HEK293T (cell line): ENCODE results near the gene EPHA7.

Source experiments
- CTCF ChIA-PET: fragments of 350-600 bp; formaldehyde crosslinking; extraction: SDS; loops from one replicate; lab custom pipeline; 2021; ENCODE audit warnings: antibody characterized with exemption, inconsistent platforms; lab: Yijun Ruan, JAX
- POLR2A ChIA-PET: fragments of 350-600 bp; formaldehyde crosslinking; extraction: SDS; loops from one replicate; lab custom pipeline; 2020; ENCODE audit warnings: antibody characterized with exemption, inconsistent platforms; lab: Yijun Ruan, JAX
- DNase-seq: peaks from one replicate; pipeline ENCODE4 v3.0.0; 2012; ENCODE audit warnings: mixed read lengths; ENCODE audit errors: extremely low spot score
- ARNT ChIP-seq: fragments of 450-650 bp; IDR thresholded peaks from 2 replicates; pipeline ENCODE4 v1.6.1; 2017; ENCODE audit warnings: mild to moderate bottlenecking
- BHLHE40 ChIP-seq: fragments of 450-650 bp; IDR thresholded peaks from 2 replicates; pipeline ENCODE4 v1.6.1; 2016; ENCODE audit warnings: mild to moderate bottlenecking, moderate library complexity, borderline replicate concordance
- CTBP1 ChIP-seq: fragments of 450-650 bp; IDR thresholded peaks from 2 replicates; pipeline ENCODE4 v1.6.1; 2016; ENCODE audit warnings: borderline replicate concordance
- ELF4 ChIP-seq: fragments of 450-650 bp; IDR thresholded peaks from 2 replicates; pipeline ENCODE4 v1.6.1; 2017; ENCODE audit warnings: antibody characterized with exemption
- FOXA1 ChIP-seq: fragments of 450-650 bp; IDR thresholded peaks from 2 replicates; pipeline ENCODE4 v1.6.1; 2016; ENCODE audit warnings: mild to moderate bottlenecking
- FOXK2 ChIP-seq: fragments of 450-650 bp; IDR thresholded peaks from 2 replicates; pipeline ENCODE4 v1.6.1; 2016; ENCODE audit warnings: mild to moderate bottlenecking
- FOXM1 ChIP-seq: fragments of 450-650 bp; IDR thresholded peaks from 2 replicates; pipeline ENCODE4 v1.6.1; 2017; ENCODE audit warnings: mild to moderate bottlenecking, borderline replicate concordance
- HDGF ChIP-seq: fragments of 450-650 bp; IDR thresholded peaks from 2 replicates; pipeline ENCODE4 v1.6.1; 2017; ENCODE audit warnings: antibody characterized with exemption, borderline replicate concordance
- L3MBTL2 ChIP-seq: fragments of 450-650 bp; conservative IDR thresholded peaks from 2 replicates; pipeline ENCODE4 v1.6.1; 2016; ENCODE audit warnings: mild to moderate bottlenecking
- LEF1 ChIP-seq: fragments of 450-650 bp; IDR thresholded peaks from 2 replicates; pipeline ENCODE4 v1.6.1; 2017; ENCODE audit warnings: mild to moderate bottlenecking, borderline replicate concordance
- NFRKB ChIP-seq: fragments of 450-650 bp; IDR thresholded peaks from 2 replicates; pipeline ENCODE4 v1.6.1; 2016; ENCODE audit warnings: mild to moderate bottlenecking, moderate library complexity
- SP1 ChIP-seq: fragments of 450-650 bp; IDR thresholded peaks from 2 replicates; pipeline ENCODE4 v1.6.1; 2017
- SUZ12 ChIP-seq: fragments of 450-650 bp; IDR thresholded peaks from 2 replicates; pipeline ENCODE4 v1.6.1; 2016; ENCODE audit warnings: mild to moderate bottlenecking
- TARDBP ChIP-seq: fragments of 450-650 bp; IDR thresholded peaks from 2 replicates; pipeline ENCODE4 v1.6.1; 2016
- ZNF384 ChIP-seq: fragments of 450-650 bp; IDR thresholded peaks from 2 replicates; pipeline ENCODE4 v1.6.1; 2016
- TF ChIP-seq, protein P1 (sequence below): fragments of 450-650 bp; IDR thresholded peaks from 2 replicates; pipeline ENCODE4 v1.6.1; 2016

Gene EPHA7

DNA sequence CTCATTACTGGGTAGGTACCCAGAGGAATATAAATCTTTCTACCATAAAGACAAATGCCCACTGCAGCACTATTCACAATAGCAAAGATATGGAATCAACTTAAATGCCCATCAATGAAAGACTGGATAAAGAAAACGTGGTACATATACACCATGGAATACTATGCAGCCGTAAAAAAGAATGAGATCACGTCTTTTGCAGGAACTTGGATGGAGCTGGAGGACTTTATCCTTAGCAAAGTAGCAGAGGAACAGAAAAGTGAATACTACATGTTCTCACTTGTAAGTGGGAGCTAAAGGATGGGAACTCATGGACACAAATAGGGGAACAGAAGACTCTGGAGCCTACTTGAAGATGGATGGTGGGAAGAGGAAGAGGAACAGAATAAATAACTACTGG lies 119.7 kb downstream of the EPHA7 start:
- no peak for DNase-seq
- ChIA-PET POLR2A (no interaction called here), CTCF (no interaction called here)

GRCh38 chr6:93295631-93296030 lies 123.7 kb downstream of the EPHA7 start:
- no peak for TF ChIP-seq BHLHE40
- TF ChIP-seq SUZ12, result no peak
- TF ChIP-seq NFRKB, result no peak
- TF ChIP-seq CTBP1, result no peak
- TF ChIP-seq FOXA1, result no peak
- no peak for TF ChIP-seq ZNF384
- no peak for TF ChIP-seq LEF1
- no peak for TF ChIP-seq L3MBTL2
- CTCF ChIA-PET, result no interaction called here
- POLR2A ChIA-PET, result no interaction called here
- no peak for DNase-seq

More for the DNA sequence above, 119.7 kb downstream of the EPHA7 start:
- TF ChIP-seq L3MBTL2, result no peak
- TF ChIP-seq FOXK2, result no peak
- TF ChIP-seq, protein P1, sequence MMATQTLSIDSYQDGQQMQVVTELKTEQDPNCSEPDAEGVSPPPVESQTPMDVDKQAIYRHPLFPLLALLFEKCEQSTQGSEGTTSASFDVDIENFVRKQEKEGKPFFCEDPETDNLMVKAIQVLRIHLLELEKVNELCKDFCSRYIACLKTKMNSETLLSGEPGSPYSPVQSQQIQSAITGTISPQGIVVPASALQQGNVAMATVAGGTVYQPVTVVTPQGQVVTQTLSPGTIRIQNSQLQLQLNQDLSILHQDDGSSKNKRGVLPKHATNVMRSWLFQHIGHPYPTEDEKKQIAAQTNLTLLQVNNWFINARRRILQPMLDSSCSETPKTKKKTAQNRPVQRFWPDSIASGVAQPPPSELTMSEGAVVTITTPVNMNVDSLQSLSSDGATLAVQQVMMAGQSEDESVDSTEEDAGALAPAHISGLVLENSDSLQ, result no peak
- no peak for TF ChIP-seq FOXA1
- no peak for TF ChIP-seq LEF1
- no peak for TF ChIP-seq SP1
- no peak for TF ChIP-seq SUZ12
- no peak for TF ChIP-seq ZNF384
- no peak for TF ChIP-seq TARDBP
- TF ChIP-seq FOXM1, result no peak
- TF ChIP-seq CTBP1, result no peak
- no peak for TF ChIP-seq NFRKB
- TF ChIP-seq ARNT, result no peak
- no peak for TF ChIP-seq ELF4
- TF ChIP-seq HDGF, result no peak
- no peak for TF ChIP-seq BHLHE40

- ChIA-PET CTCF (no interaction called here), POLR2A (no interaction called here)
- TF ChIP-seq FOXM1, result no peak
- TF ChIP-seq NFRKB, result no peak
- TF ChIP-seq HDGF, result no peak
- TF ChIP-seq SP1, result no peak
- TF ChIP-seq BHLHE40, result no peak
- TF ChIP-seq, protein P1, result no peak
- no peak for TF ChIP-seq ARNT
- TF ChIP-seq L3MBTL2, result no peak
- TF ChIP-seq FOXA1, result no peak
- no peak for TF ChIP-seq ZNF384
- TF ChIP-seq SUZ12, result no peak
- TF ChIP-seq ELF4, result no peak
- TF ChIP-seq FOXK2, result no peak
- no peak for TF ChIP-seq TARDBP
- no peak for TF ChIP-seq CTBP1
- no peak for TF ChIP-seq LEF1
- DNase-seq, result no peak
Measured at GRCh38 chr6:93294879-93295278, 124.5 kb downstream of the EPHA7 start.

DNA sequence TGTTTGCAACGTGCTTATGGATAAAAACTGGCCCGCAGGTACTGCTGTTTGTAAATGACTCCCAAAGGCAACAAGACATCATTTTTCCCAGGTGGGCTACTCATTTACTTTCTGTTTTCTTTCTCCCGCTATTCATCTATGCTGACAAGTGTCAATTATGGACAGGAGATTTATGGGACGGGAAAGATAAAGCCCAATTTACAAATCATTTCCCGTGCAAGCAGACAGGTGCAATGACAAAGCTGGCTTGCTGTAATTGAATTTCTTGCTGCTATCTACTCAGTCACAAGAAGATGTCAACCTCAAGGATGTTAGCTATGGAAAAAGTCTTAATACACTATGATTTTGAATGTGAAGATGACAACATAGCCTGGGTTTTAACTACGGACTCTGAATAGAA lies 125.5 kb downstream of the EPHA7 start:
- POLR2A ChIA-PET, result interaction anchor here (1.4 kb wide), 1 partner anchor 125 kb away, joined by 4 read pairs; the partner anchor contains the start of gene EPHA7
- DNase-seq, result no peak
- TF ChIP-seq NFRKB (no peak), SP1 (no peak), HDGF (no peak), ARNT (no peak), LEF1 (no peak), FOXA1 (no peak), ELF4 (no peak), TARDBP (no peak), SUZ12 (no peak), BHLHE40 (no peak), CTBP1 (no peak), ZNF384 (no peak), L3MBTL2 (no peak)
- TF ChIP-seq, protein P1, result no peak
- CTCF ChIA-PET, result no interaction called here

DNA sequence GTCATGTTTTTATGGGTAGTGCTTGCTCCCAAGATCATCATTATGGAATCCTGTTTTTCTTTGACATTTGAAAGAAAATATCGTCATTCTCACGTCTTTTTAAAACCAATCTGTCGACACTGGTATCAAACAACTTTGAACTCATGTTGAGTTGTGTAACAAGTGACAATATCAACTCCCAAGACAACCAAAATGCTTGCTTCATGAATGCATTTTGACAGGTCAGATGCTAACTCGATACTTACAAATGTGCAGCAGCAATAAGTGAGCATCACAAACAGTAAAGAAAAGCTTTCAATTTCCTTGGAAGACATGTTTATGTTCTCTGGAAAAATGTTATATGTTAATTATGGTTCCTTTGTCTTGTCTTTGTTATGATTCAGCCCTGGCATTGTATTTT lies 125.9 kb downstream of the EPHA7 start:
- ChIA-PET CTCF (no interaction called here), POLR2A (interaction anchor here (1.4 kb wide), 1 partner anchor 126 kb away, joined by 4 read pairs; the partner anchor contains the start of gene EPHA7)
- TF ChIP-seq ARNT (no peak), HDGF (no peak), L3MBTL2 (no peak), NFRKB (no peak), CTBP1 (no peak), LEF1 (no peak), ELF4 (no peak)
- DNase-seq, result no peak

DNA sequence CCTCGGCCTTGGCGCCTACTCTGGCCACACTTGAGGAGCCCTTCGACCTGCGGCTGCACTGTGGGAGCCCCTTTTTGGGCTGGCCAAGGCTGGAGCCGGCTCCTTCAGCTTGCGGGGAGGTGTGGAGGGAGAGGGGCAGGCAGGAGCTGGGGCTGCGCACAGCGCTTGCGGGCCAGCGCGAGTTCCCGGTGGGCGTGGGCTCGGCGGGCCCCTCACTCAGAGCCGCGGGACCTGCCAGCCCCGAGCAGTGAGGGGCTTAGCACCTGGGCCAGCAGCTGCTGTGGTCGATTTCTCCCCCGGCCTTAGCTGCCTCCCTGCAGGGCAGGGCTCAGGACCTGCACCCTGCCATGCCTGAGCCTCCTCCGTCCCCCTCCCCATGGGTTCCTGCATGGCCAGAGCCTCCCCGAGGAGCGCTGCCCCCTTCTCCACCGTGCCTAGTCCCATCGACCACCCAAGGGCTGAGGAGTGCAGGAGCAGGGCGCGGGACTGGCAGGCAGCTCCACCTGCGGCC lies 136.8 kb downstream of the EPHA7 start:
- ChIA-PET POLR2A (no interaction called here), CTCF (no interaction called here)
- no peak for DNase-seq
- no peak for TF ChIP-seq NFRKB
- TF ChIP-seq FOXA1, result no peak
- no peak for TF ChIP-seq L3MBTL2
- TF ChIP-seq FOXK2, result no peak
- no peak for TF ChIP-seq BHLHE40
